GM21423 (cell line): Measurements from ENCODE around the gene CDKAL1.
"Not testable (repeated sequence)": the region's sequence is repeated elsewhere in the genome, so short reads cannot be mapped to it uniquely, and the experiment has no call there.

Experiments
- ATAC-seq: cut with Tn5 transposase; IDR thresholded peaks from one replicate; pipeline ENCODE4 v1.9.1; 2021; ENCODE audit warnings: mild to moderate bottlenecking, moderate library complexity; ENCODE audit not compliant: unreplicated experiment

Gene CDKAL1

GRCh38 chr6:21219856-21220255 is 685.6 kb downstream of the CDKAL1 start:
- ATAC-seq = no peak

- ATAC-seq = no peak
Observed at GRCh38 chr6:21220271-21220987, 686.2 kb downstream of the CDKAL1 start.

DNA sequence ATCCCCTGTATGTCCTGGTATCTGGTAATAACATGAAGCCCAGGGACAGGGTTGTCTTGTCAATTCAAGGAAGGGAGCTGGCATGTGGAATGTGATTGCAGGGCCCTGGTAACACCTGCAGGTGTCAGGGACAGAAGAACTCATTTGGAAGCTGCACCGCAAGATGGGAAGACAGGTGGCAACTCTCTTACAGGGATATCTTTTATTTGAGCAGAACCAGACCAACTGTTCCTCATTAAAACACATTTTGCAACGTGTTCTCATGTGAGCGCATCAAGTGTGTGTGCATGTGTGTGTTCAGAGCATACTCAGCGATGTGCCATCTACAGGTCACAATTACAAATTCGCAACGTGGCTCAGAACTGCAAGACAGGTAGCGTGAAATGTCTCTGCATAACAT is 688.4 kb downstream of the CDKAL1 start:
- ATAC-seq = no peak

DNA sequence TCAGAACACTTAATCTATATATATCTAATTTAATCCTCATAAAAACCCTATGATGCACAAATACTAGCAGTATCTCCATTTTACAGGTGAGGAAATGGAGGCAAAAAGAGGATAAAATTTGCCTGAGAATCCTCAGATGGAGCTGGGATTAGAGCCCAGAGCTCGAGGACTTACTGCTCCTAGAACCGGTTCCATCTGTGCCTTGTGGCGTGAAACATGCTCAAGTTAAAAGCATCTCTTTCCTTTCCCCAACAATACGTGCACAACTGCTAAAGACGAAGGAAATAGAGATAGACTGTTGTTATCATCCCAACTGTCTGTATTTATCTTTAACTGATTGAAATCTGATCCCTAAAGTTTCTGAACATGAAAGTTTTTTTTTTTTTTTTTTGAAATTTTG is 691.7 kb downstream of the CDKAL1 start:
- no peak for ATAC-seq

DNA sequence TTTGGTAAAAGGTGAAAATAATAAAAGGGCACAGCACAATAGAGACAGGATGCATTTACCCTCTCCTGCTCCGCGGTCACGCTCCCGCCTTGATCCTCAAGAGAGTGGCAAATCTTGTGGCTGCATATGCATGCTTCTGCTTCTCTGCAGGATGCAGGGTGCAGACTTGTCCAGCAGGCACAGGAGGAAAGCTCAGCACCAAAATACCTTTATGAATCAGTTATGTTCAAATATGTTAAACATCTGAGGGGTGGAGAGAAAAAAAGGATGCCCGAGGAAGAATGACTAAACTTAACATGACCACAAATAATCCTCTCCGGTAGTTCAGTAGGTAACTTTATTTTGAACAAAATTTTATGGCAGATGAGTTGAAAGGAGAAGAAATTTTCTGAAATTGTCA is 693.2 kb downstream of the CDKAL1 start:
- no peak for ATAC-seq

DNA sequence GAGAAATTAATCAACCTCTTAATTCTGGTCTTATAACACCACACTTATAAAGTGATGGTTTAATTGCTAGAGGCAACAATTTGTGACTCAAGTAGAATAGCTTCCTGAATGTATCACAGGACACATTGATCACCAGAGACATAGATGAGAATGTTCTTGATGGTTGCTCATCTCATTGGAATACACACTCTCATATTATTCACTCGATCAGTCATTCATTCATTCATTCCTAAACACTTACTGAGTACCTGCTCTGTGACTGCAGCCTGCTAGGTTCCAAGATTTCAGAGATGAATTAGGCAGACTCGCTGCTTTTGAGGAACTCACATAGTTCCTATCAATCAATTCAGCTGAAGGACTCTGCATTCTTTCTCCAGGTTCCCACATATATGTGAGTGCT is 694.2 kb downstream of the CDKAL1 start:
- no peak for ATAC-seq

- ATAC-seq = no peak
Observed at GRCh38 chr6:21228876-21229460, 694.7 kb downstream of the CDKAL1 start.

- ATAC-seq = no peak
Observed at GRCh38 chr6:21230536-21230935, 696.3 kb downstream of the CDKAL1 start.

DNA sequence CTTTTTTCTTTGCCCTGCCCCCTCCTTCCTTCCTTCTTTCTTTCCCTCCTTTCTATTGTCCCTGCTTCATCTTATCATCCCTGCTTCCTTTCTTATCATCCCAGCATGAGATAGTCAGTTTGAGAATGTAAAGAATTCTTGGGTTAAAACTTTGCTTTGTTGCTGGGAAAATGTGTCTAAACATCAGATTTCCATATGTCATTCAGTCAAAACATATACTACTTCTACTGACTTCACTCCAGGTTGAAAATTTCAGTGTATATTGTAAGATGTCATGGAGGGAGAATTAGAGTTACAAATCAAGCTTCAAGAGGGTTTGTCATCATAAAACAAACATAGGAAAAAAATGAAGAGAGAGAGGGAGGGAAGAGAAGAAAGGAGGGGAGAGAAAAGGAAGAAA is 700.9 kb downstream of the CDKAL1 start:
- no peak for ATAC-seq

GRCh38 chr6:21238208-21238607 is 704.0 kb downstream of the CDKAL1 start:
- no peak for ATAC-seq

- no peak for ATAC-seq
Observed at GRCh38 chr6:21240709-21241108, 706.5 kb downstream of the CDKAL1 start.

- ATAC-seq = no peak
Observed at GRCh38 chr6:21241231-21242130, 707.2 kb downstream of the CDKAL1 start.

- no peak for ATAC-seq
Observed at GRCh38 chr6:21244897-21245470, 710.7 kb downstream of the CDKAL1 start.

DNA sequence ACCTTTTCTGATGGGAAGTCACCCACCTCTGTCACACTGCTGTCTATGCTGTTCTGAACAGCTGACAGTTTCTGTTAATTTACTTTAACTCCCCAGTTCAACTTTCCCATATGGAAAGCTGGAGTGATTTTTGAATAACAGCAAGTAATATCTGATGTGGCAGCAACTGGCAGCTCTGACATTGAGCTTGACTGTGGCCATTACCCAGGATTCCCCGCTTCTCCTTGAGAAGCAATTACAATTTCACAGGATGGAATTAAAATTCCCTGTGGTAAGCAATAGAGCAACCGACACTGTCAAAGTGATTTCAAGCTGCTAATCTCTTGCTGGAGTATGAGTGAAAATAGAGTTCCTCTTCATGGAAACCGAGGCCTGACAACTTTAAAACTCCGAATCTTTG is 711.2 kb downstream of the CDKAL1 start:
- no peak for ATAC-seq

GRCh38 chr6:21246075-21246474 is 711.8 kb downstream of the CDKAL1 start:
- no peak for ATAC-seq

- ATAC-seq = not testable (repeated sequence)
Observed at GRCh38 chr6:21254460-21254859, 720.2 kb downstream of the CDKAL1 start.

- ATAC-seq = no peak
Observed at GRCh38 chr6:21256197-21256596, 721.9 kb downstream of the CDKAL1 start.

GRCh38 chr6:21257125-21257524 is 722.9 kb downstream of the CDKAL1 start:
- ATAC-seq = no peak

DNA sequence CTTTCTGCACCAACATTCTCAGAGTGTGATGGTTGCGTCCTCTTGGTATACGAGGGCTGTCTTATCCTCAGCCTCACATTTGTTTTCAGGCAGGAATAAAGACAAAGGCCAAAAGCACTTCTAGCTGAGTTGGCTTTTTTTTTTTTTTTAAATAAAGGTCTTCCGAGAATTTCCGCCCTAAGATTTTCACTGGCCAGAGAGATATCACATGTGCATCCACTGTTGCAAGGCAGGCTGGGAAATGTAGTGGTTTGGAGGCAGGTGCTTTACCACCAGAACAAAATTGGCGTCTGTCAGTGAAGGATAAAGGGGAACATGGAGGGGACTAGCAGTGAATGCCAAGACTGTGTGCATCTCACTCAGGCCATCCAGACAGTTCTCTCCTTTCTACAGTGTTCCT is 724.4 kb downstream of the CDKAL1 start:
- no peak for ATAC-seq

DNA sequence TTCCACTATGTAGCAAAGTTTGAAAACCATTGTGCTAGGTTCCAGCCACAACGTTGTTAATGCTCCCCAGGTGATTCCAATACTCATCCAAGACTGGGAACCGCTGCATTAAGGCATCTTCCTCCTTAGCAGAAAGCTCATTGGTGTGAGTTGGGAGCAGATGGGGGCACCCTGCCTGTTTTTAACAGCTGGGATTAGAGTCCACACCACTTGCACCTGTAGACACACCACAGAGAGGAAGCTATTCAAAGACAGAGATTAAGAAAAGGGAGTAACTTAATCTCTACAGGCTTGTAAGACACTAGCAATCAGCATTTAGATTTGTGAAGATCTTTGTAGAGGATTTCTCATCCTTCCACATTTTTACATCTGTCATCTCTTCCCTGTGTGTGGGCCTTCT is 725.4 kb downstream of the CDKAL1 start:
- no peak for ATAC-seq

- ATAC-seq = no peak
Observed at GRCh38 chr6:21262504-21262903, 728.2 kb downstream of the CDKAL1 start.
